ENCODE measurements around the gene TNFRSF14.
"Not testable (repeated sequence)": the region's sequence is repeated elsewhere in the genome, so short reads cannot be mapped to it uniquely, and the experiment has no call there.

The TNFRSF14 gene

GRCh38 chr1:2542246-2542915 lies 13.8 kb upstream of the TNFRSF14 start:
- no peak for ATAC-seq
- Mint-ChIP-seq H3K9me3 (no peaks in the 10 kb centered on the region), H3K4me1 (no peaks in the 10 kb centered on the region), H3K27ac (no peak overlapping the region), H3K36me3 (peaks cover 13% of the 10 kb centered on the region), H3K4me3 (no peak overlapping the region)
- DNase-seq (ENCODE audit: low spot score in 2 of 2): no peak

GRCh38 chr1:2543543-2544092 lies 12.6 kb upstream of the TNFRSF14 start:
- H3K9me3 Mint-ChIP-seq: no peaks in the 10 kb centered on the region
- H3K4me3 Mint-ChIP-seq: no peak overlapping the region
- peaks cover 6% of the 10 kb centered on the region for H3K4me1 Mint-ChIP-seq
- H3K36me3 Mint-ChIP-seq: peaks cover 26% of the 10 kb centered on the region
- no peak overlapping the region for H3K27ac Mint-ChIP-seq
- ATAC-seq: no peak
- no peak for DNase-seq (ENCODE audit: low spot score in 2 of 2)

- no peak for DNase-seq (ENCODE audit: low spot score in 2 of 2)
- Mint-ChIP-seq H3K36me3 (peaks cover 32% of the 10 kb centered on the region), H3K9me3 (no peaks in the 10 kb centered on the region), H3K4me3 (no peak overlapping the region), H3K4me1 (peaks cover 11% of the 10 kb centered on the region), H3K27ac (no peak overlapping the region)
- no peak for ATAC-seq
These were observed 11.9 kb upstream of the TNFRSF14 start for GRCh38 chr1:2544093-2544874.

- Mint-ChIP-seq H3K4me1 (peaks cover 17% of the 10 kb centered on the region), H3K4me3 (peak overlapping the region; percentile 88), H3K36me3 (peaks cover 32% of the 10 kb centered on the region), H3K9me3 (no peaks in the 10 kb centered on the region), H3K27ac (no peak overlapping the region)
- DNase-seq (ENCODE audit: low spot score in 2 of 2): no peak
- ATAC-seq: no peak
These were observed 11.1 kb upstream of the TNFRSF14 start for GRCh38 chr1:2544875-2545640.

GRCh38 chr1:2545754-2546514 lies 10.2 kb upstream of the TNFRSF14 start:
- H3K36me3 Mint-ChIP-seq: peaks cover 32% of the 10 kb centered on the region
- DNase-seq (ENCODE audit: low spot score in 2 of 2) (peak; percentile 77 to 93), ATAC-seq (peak; percentile 63)
- peak overlapping the region; percentile 89 for H3K27ac Mint-ChIP-seq
- H3K9me3 Mint-ChIP-seq: no peaks in the 10 kb centered on the region
- H3K4me3 Mint-ChIP-seq: peak overlapping the region; percentile 88
- peaks cover 19% of the 10 kb centered on the region for H3K4me1 Mint-ChIP-seq

- ATAC-seq: peak; percentile 62
- Mint-ChIP-seq H3K36me3 (peaks cover 32% of the 10 kb centered on the region), H3K4me1 (peaks cover 19% of the 10 kb centered on the region), H3K27ac (peak overlapping the region; percentile 89), H3K9me3 (no peaks in the 10 kb centered on the region), H3K4me3 (peak overlapping the region; percentile 88)
- DNase-seq (ENCODE audit: low spot score in 2 of 2): peak; percentile 61 to 89
These were observed 9.5 kb upstream of the TNFRSF14 start for GRCh38 chr1:2546515-2547209.

GRCh38 chr1:2547210-2548067 lies 8.7 kb upstream of the TNFRSF14 start:
- ATAC-seq: peak; percentile 62
- peaks cover 19% of the 10 kb centered on the region for H3K4me1 Mint-ChIP-seq
- peaks cover 32% of the 10 kb centered on the region for H3K36me3 Mint-ChIP-seq
- no peaks in the 10 kb centered on the region for H3K9me3 Mint-ChIP-seq
- peak; percentile 49 to 80 for DNase-seq (ENCODE audit: low spot score in 2 of 2)
- peak overlapping the region; percentile 89 for H3K27ac Mint-ChIP-seq
- H3K4me3 Mint-ChIP-seq: peak overlapping the region; percentile 88

GRCh38 chr1:2548068-2548589 lies 8.0 kb upstream of the TNFRSF14 start:
- Mint-ChIP-seq H3K27ac (peak overlapping the region; percentile 89), H3K4me1 (peaks cover 19% of the 10 kb centered on the region), H3K4me3 (peak overlapping the region; percentile 88), H3K36me3 (peaks cover 32% of the 10 kb centered on the region), H3K9me3 (no peaks in the 10 kb centered on the region)
- DNase-seq (ENCODE audit: low spot score in 2 of 2): peak; percentile 85 to 93
- ATAC-seq: peak; percentile 60

- H3K9me3 Mint-ChIP-seq; ATAC-seq; DNase-seq (ENCODE audit: low spot score in 2 of 2): not testable (repeated sequence)
- Mint-ChIP-seq H3K4me1 (peaks cover 29% of the 10 kb centered on the region), H3K4me3 (peak overlapping the region; percentile 88), H3K27ac (peak overlapping the region; percentile 89), H3K36me3 (peaks cover 32% of the 10 kb centered on the region)
These were observed 6.7 kb upstream of the TNFRSF14 start for GRCh38 chr1:2549367-2550029.

GRCh38 chr1:2550309-2550861 lies 5.8 kb upstream of the TNFRSF14 start:
- H3K27ac Mint-ChIP-seq: peak overlapping the region; percentile 89
- peaks cover 37% of the 10 kb centered on the region for H3K4me1 Mint-ChIP-seq
- DNase-seq (ENCODE audit: low spot score in 2 of 2); ATAC-seq; H3K9me3 Mint-ChIP-seq: not testable (repeated sequence)
- H3K4me3 Mint-ChIP-seq: peak overlapping the region; percentile 88
- H3K36me3 Mint-ChIP-seq: peaks cover 33% of the 10 kb centered on the region

GRCh38 chr1:2551544-2551943 lies 4.6 kb upstream of the TNFRSF14 start:
- H3K27ac Mint-ChIP-seq: peak overlapping the region; percentile 80
- ATAC-seq: not testable (repeated sequence)

GRCh38 chr1:2552189-2552588 lies 4.0 kb upstream of the TNFRSF14 start:
- DNase-seq (ENCODE audit: low spot score in 2 of 2) (no peak), ATAC-seq (no peak)
- Mint-ChIP-seq H3K27ac (no peak overlapping the region), H3K4me1 (peaks cover 46% of the 10 kb centered on the region), H3K9me3 (no peaks in the 10 kb centered on the region), H3K36me3 (peaks cover 39% of the 10 kb centered on the region), H3K4me3 (no peak overlapping the region)

More at GRCh38 chr1:2551544-2551943, 4.6 kb upstream of the TNFRSF14 start:
- not testable (repeated sequence) for H3K9me3 Mint-ChIP-seq; H3K4me3 Mint-ChIP-seq; DNase-seq (ENCODE audit: low spot score in 2 of 2)
- peaks cover 40% of the 10 kb centered on the region for H3K36me3 Mint-ChIP-seq
- H3K4me1 Mint-ChIP-seq: peaks cover 45% of the 10 kb centered on the region

Data from stimulated activated effector memory CD8-positive, alpha-beta T cell treated with anti-CD3 and anti-CD28 coated beads, Interleukin-12 subunit alpha, Interleukin-12 subunit beta, amount 100 ng/mL, for 72 hours (primary cell).